MCF 10A (cell line): ENCODE results near the gene ITPRIPL2. TPM values are rescaled to one million over a fixed set of nuclear protein-coding genes. Genes with fewer than 3 reads are reported as not detected.

Experiments
- BruUV-seq: library from RNA; stranded (reverse); fragments of 400-500 nt; replicated peaks from 2 replicates; lab custom pipeline; 2021; lab: Mats Ljungman, UMichigan
- CTCF ChIA-PET: fragments of 300-600 bp; sonication (Branson Sonifier 250); formaldehyde crosslinking; extraction: SDS; loops from one replicate; lab custom pipeline; 2021; ENCODE audit warnings: antibody characterized with exemption, inconsistent platforms; lab: Yijun Ruan, JAX
- POLR2A ChIA-PET: fragments of 300-600, 350-650 bp; sonication (Branson Sonifier 250); formaldehyde crosslinking; extraction: SDS; loops from one replicate; lab custom pipeline; 2020; ENCODE audit warnings: antibody characterized with exemption, inconsistent platforms; lab: Yijun Ruan, JAX
- DNase-seq: peaks from one replicate; pipeline ENCODE4 v3.0.0-alpha.2; 2018; ENCODE audit not compliant: unreplicated experiment
- H3K27ac Mint-ChIP-seq: one replicate; pipeline ENCODE4 v1.8.0; 2022; ENCODE audit warnings: mild to moderate bottlenecking, low read depth, mixed read lengths; ENCODE audit not compliant: unreplicated experiment
- H3K27me3 Mint-ChIP-seq: one replicate; pipeline ENCODE4 v1.8.0; 2022; ENCODE audit warnings: mixed read lengths; ENCODE audit not compliant: insufficient read depth, unreplicated experiment
- H3K36me3 Mint-ChIP-seq: one replicate; pipeline ENCODE4 v1.8.0; 2022; ENCODE audit warnings: mild to moderate bottlenecking, moderate library complexity, mixed read lengths; ENCODE audit not compliant: insufficient read depth, unreplicated experiment
- H3K4me1 Mint-ChIP-seq: one replicate; pipeline ENCODE4 v1.8.0; 2022; ENCODE audit warnings: mixed read lengths; ENCODE audit not compliant: insufficient read depth, unreplicated experiment
- H3K4me3 Mint-ChIP-seq: one replicate; pipeline ENCODE4 v1.8.0; 2022; ENCODE audit warnings: mild to moderate bottlenecking, moderate library complexity, mixed read lengths; ENCODE audit not compliant: unreplicated experiment
- H3K9me3 Mint-ChIP-seq: one replicate; pipeline ENCODE4 v1.8.0; 2022; ENCODE audit warnings: mixed read lengths; ENCODE audit not compliant: unreplicated experiment
- CTCF ChIP-seq: fragments of 200-600 bp; IDR thresholded peaks from one replicate; pipeline ENCODE4 v1.8.0; 2022; ENCODE audit warnings: antibody characterized with exemption, mild to moderate bottlenecking; ENCODE audit not compliant: unreplicated experiment
- intact Hi-C: fragments of 100-400 bp; cut with micrococcal nuclease; formaldehyde crosslinking; loops from 2 replicates; pipeline ENCODE4 v1.14.1; 2022
- total RNA-seq: library from RNA; stranded (reverse); gene quantifications from 2 replicates; pipeline ENCODE4 v1.2.3, GENCODE V29; 2022

ITPRIPL2 gene
- total RNA-seq, 1 experiment from 2014 or later = 49.3 TPM

GRCh38 chr16:19105131-19105530 is 8.6 kb upstream of the ITPRIPL2 start:
- Mint-ChIP-seq H3K27me3 (no peaks in the 10 kb centered on the region), H3K4me3 (no peak overlapping the region), H3K9me3 (no peaks in the 10 kb centered on the region), H3K36me3 (peaks cover 6% of the 10 kb centered on the region), H3K4me1 (peaks cover 9% of the 10 kb centered on the region), H3K27ac (no peak overlapping the region)
- no TSS peak for BruUV-seq
- CTCF ChIA-PET = interaction anchor here (1.0 to 1.1 kb wide), 2 partner anchors 18 to 270 kb away, joined by 3 to 5 read pairs; no protein-coding TSS in a partner anchor
- POLR2A ChIA-PET = interaction anchor here (0.6 to 1.8 kb wide), 2 partner anchors 10 to 274 kb away, joined by 3 to 6 read pairs; no protein-coding TSS in a partner anchor
- intact Hi-C loops = no loop called here
- DNase-seq = no peak
- TF ChIP-seq CTCF = no peak

DNA sequence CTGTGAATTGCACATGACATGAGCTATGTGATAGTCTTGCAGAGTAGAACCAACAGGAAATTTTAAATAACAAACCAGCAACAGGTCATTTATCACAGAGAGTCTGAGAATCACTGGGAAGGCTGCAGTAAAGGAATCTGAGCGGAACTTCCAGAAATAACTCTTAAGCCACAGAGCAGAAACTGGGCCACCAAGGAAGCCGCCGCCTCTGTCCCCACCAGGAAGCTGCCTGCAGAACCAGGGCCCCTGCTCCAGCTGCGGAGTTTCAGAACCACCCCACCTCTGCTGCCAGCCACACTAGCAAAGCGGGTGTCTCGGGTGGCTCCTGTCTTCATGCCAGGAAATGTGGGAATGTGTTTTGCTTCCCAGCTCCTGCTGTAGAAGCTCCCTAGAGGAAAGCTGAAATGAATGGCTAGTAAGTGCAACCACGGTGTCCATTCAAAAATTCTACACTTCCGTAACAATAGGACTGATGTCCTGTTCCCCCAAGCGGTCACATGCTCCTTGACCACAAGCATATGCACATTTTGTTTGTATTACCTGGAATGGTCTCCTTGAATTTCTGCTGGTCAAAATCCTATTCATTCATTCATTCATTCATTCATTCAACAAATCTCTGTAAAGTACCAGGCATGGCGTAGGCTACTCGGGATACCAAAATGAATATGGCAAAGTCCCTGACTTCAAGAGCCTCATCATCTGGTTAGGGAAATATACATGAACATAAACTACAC is 7.7 kb upstream of the ITPRIPL2 start:
- no peak for TF ChIP-seq CTCF
- Mint-ChIP-seq H3K9me3 (no peaks in the 10 kb centered on the region), H3K27ac (no peak overlapping the region), H3K4me3 (no peak overlapping the region), H3K4me1 (peaks cover 9% of the 10 kb centered on the region), H3K36me3 (peaks cover 6% of the 10 kb centered on the region), H3K27me3 (no peaks in the 10 kb centered on the region)
- CTCF ChIA-PET = interaction anchor here (0.7 to 1.1 kb wide), 2 partner anchors 258 to 269 kb away, joined by 3 to 4 read pairs; no protein-coding TSS in a partner anchor
- DNase-seq = no peak
- no TSS peak for BruUV-seq
- POLR2A ChIA-PET = interaction anchor here (1.1 to 1.8 kb wide), 3 partner anchors 11 to 31 kb away, joined by 4 to 7 read pairs (median 6); no protein-coding TSS in a partner anchor
- intact Hi-C loops = no loop called here

- Mint-ChIP-seq H3K9me3 (no peaks in the 10 kb centered on the region), H3K27ac (no peak overlapping the region), H3K4me1 (peaks cover 9% of the 10 kb centered on the region), H3K4me3 (no peak overlapping the region), H3K36me3 (peaks cover 6% of the 10 kb centered on the region), H3K27me3 (no peaks in the 10 kb centered on the region)
- no peak for DNase-seq
- TF ChIP-seq CTCF = no peak
- intact Hi-C loops = no loop called here
- no TSS peak for BruUV-seq
- ChIA-PET POLR2A (interaction anchor here (1.1 to 3.6 kb wide), 6 partner anchors 11 to 44 kb away, joined by 3 to 23 read pairs (median 9); no protein-coding TSS in a partner anchor), CTCF (interaction anchor here (0.7 to 2.4 kb wide), 3 partner anchors 20 to 282 kb away, joined by 3 to 9 read pairs (median 3); no protein-coding TSS in a partner anchor)
Observed at GRCh38 chr16:19106625-19107020, 7.1 kb upstream of the ITPRIPL2 start.
